HUDEP-2 (cell line): Measurements from ENCODE around the gene RBBP7.
A peak's percentile ranks its signal among the peaks of the same experiment; 100 is the strongest.

Experiments
- DNase-seq, 76 experiments: peaks; one replicate each; lab custom pipeline; 2025; ENCODE audit not compliant: unreplicated experiment in 76 of 76; lab: John Stamatoyannopoulos, UW

Gene RBBP7

GRCh38 chrX:16870095-16870861 is at the start of gene RBBP7:
RBBP7 (minus strand) TSS chrX:16870362; CDS start chrX:16870053, 309 bp downstream.
- DNase-seq = peak in 75 of 76 experiments; percentile 1 to 91 (median 80)

GRCh38 chrX:16918979-16919378 is 48.8 kb upstream of the RBBP7 start:
- DNase-seq = no peak

- DNase-seq = no peak
Measured at GRCh38 chrX:16917120-16917519, 47.0 kb upstream of the RBBP7 start.

GRCh38 chrX:16916561-16916960 is 46.4 kb upstream of the RBBP7 start:
- no peak for DNase-seq

GRCh38 chrX:16914058-16914457 is 43.9 kb upstream of the RBBP7 start:
- DNase-seq = no peak

- DNase-seq = no peak
Measured at GRCh38 chrX:16910376-16910775, 40.2 kb upstream of the RBBP7 start.

- DNase-seq = no peak
Measured at GRCh38 chrX:16903274-16904022, 33.3 kb upstream of the RBBP7 start.

- DNase-seq = no peak
Measured at GRCh38 chrX:16897445-16897844, 27.3 kb upstream of the RBBP7 start.

GRCh38 chrX:16892504-16893362 is 22.6 kb upstream of the RBBP7 start:
- peak in 72 of 76 experiments; percentile 0 to 75 (median 40) for DNase-seq

- DNase-seq = no peak
Measured at GRCh38 chrX:16885628-16886027, 15.5 kb upstream of the RBBP7 start.

GRCh38 chrX:16883487-16883804 is 13.3 kb upstream of the RBBP7 start:
- no peak for DNase-seq

- DNase-seq = peak in 70 of 76 experiments; percentile 0 to 64 (median 32)
Measured at GRCh38 chrX:16882702-16883486, 12.7 kb upstream of the RBBP7 start.

GRCh38 chrX:16882169-16882568 is 12.0 kb upstream of the RBBP7 start:
- DNase-seq = peak in 41 of 76 experiments; percentile 0 to 26 (median 5)

GRCh38 chrX:16876696-16877095 is 6.5 kb upstream of the RBBP7 start:
- DNase-seq = no peak

- DNase-seq = no peak
Measured at GRCh38 chrX:16874458-16875095, 4.4 kb upstream of the RBBP7 start.

- DNase-seq = no peak
Measured at GRCh38 chrX:16873106-16873505, 2.9 kb upstream of the RBBP7 start.

GRCh38 chrX:16870862-16871815 is 977 bp upstream of the RBBP7 start:
- DNase-seq = peak in 32 of 76 experiments; percentile 0 to 48 (median 7)

GRCh38 chrX:16869393-16870094 is 618 bp downstream of the RBBP7 start:
- peak in 28 of 76 experiments; percentile 0 to 44 (median 18) for DNase-seq
